Ammon's horn (tissue), 1 donor: ENCODE data around the gene ZNF615.
"Not testable (repeated sequence)": the region's sequence is repeated elsewhere in the genome, so short reads cannot be mapped to it uniquely, and the experiment has no call there.

Experiments
- DNase-seq: peaks from one replicate; pipeline ENCODE4 v3.0.0-alpha.2; 2016; ENCODE audit warnings: low spot score

The ZNF615 gene

DNA sequence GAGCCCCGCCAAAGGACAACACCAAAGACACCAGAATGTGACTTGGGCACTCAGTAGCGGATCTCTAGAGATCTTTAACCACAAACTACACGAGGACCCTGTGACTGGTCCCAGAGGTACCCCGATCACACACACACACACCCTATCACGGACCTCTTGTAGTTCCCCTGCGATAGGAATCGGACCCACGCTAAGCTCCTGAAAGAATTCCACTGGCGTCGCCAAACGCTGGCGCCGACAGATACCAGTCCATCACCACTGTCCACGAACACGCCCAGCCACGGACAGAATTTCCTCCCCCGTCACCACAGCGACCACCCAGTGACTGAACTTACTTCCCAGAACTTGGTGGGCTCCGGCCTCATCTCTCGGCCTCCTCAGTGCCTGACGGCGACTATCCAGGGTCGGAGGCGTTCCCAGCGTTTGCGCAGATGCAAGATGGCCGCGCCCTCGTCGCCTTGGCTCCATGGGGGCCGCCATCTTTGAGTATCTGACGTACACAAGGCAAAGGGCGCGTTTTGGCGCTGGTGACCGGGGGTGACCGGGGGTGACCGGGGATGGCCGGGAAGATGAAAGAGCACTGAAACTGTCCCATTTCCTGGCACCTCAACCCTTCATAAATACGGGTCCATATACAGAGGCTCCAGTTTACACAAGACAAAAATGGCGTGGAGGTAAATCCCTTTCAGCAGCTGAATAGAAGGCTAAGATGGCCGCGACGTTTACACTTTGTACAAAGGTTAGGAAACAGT is at the start of gene ZNF615:
ZNF615 (minus strand) TSS at position 406 of the 752 bp plus-strand sequence. CDS start 4,500 bp downstream, outside the sequence.
- peak; percentile 97 for DNase-seq

DNA sequence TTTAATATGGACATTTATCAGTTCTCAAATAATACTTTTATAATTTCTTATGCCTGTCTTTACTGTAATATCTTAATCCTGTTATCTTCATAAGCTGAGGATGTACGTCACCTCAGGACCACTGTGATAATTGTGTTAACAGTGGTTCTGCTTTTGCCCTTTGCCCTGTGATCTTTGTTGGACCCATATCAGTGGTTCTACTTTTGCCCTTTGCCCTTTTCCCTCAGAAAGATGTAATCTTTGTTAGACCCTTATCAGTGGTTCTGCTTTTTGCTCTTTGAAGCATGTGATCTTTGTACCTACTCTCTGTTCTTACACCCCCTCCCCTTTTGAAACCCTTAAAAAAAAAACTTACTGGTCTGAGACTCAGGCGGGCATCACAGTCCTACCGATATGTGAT is 48.5 kb upstream of the ZNF615 start:
- DNase-seq, result not testable (repeated sequence)

DNA sequence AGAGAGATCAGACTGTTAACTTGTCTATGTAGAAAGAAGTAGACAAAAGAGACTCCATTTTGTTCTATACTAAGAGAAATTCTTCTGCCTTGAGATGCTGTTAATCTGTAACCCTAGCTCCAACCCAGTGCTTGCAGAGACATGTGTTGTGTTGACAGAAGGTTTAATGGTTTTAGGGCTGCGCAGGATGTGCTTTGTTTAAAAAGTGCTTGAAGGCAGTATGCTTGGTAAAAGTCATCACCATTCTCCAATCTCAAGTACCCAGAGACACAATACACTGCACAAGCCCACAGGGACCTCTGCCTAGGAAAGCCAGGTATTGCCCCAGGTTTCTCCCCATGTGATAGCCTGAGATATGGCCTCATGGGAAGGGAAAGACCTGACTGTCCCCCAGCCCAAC is 43.7 kb upstream of the ZNF615 start:
- DNase-seq, result not testable (repeated sequence)

DNA sequence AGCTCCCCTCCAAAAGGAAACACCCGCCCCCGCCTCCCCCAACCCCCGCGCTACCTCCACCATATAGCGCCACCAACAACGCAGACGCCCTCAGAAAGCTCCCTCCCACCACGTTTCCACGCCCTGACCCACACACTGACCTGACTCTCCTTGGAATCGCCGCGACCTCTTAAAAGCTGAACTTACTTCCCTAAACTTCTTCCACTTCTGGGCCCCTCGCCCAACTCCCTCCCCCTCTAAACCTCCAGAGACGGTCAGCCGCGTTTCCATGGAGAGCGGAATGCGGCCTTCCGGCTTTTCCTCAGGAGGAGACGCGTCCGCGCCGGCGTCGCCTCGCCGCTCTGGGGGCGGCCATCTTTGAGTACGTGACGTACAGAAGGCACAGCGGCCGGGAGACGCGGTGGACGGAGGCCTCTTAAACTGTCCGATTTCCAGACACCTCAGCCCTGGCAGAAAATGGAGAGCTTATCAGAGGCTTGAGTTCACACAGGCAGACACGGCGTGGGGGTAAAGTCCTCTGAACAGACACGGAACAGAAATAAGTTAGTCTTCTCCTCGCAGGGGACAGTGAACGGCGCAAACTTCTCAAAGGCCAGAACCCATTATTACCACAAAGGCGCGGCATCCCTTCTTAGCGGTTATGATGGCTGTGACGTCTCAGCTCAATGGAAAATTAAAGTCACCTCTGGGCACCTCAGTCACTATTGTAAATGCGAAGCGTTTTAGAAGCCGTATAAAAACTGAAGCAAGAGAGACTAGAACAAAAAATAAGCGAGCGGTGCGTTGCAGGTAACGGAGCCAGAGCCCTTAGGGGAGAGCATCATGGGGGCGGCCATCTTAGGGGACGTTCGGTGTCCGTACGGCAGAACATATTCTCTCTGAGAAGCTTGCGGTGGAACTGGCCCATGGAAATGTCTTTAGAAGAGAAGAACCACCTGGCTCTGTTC is 40.8 kb upstream of the ZNF615 start, which contains the start of gene ZNF432:
ZNF432 (minus strand) TSS at position 284 of the 947 bp plus-strand sequence. CDS start 1,970 bp downstream, outside the sequence.
- DNase-seq, result peak; percentile 96

DNA sequence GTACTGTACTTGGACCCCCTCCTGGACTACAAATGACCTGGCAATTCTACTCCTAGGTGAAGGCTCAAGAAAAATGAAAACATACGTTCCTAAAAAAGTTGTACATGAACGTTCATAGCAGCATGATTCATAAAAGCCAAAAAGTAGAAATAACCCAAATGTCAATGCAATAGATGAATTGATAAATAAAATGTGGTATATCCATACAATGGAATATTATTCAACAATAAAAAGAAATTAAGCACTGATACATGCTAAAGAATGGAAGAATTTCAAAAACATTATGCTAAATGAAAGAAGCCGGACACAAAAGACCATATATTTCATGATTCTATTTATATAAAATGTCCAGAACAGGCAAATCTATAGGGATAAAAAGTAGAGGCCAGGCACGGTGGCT is 31.2 kb upstream of the ZNF615 start:
- no peak for DNase-seq

DNA sequence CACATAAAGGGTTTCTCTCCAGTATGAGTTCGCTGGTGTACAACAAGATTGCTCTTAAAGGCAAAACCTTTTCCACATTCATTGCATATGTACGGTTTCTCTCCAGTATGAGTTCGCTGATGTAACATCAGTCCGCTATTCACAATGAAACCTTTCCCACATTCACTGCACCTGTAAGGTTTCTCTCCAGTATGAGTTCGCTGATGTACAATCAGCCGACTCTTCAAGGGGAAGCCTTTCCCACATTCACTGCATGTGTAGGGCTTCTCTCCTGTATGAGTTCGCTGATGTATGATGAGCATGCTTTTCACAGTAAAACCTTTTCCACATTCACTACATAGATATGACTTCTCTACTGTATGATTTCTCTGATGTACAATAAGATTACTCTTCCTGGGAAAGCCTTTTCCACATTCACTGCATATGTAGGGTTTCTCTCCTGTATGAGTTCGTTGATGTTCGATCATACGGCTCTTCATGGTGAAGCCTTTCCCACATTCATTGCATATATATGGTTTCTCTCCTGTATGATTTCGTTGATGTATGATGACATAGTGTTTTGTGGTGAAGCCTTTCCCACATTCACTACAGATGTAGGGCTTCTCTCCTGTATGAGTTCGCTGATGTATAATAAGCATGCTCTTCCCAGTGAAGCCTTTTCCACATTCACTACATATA is 26.2 kb upstream of the ZNF615 start:
- DNase-seq, result no peak

DNA sequence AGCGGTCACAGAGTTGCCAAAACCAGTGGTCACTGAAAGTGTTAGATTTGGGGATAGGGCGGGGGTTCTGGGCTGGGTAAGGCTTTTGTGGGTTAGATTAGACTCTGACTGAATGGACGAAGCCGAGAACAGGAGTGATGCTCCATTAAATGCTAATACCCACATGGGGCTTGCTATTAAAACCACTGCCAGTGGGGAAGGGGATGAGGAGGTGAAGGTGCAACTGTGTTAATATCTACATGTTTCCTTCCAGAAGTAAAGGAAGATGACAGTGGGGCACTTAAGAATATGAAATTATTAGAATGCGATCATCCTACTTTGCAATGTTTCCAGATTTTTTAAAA is 20.7 kb upstream of the ZNF615 start:
- DNase-seq, result no peak

DNA sequence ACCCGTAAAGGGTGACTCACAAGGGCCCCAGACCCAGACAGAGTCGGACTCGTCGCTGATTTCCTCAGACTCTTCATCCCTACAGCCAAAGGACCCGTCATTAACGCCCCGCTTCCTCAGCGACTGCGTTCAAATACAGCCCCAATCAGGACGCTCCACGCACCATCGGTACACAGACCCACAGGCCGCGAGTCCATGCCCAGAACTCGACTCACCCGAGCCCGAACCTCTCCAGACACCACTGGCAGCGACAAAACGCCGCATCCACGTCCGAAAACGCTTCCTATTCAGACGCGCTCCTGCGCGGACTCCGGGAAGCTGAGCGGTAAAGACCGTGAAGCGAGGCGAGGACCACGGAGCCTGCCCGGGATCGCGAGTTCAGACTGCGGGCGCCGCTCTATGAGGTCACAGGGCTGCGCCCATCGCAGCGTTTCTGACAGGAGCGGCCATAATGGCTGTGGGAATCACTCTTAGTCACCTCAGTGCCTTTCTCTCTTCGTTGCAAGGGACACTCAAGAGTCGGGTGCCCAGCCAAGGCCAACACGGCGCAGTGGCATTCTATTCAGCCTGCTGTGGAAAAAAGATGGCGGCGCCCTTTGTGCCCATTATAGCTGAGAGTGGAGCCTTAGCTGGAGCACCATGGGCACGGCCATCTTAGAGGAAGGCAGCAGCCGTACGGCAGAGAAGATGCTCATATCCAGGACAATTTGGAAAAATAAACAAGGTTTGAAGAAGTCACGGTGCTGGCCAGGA is 20.2 kb upstream of the ZNF615 start, which contains the start of gene ZNF614:
ZNF614 (minus strand) TSS at position 353 of the 753 bp plus-strand sequence. CDS start 2,634 bp downstream, outside the sequence.
- peak; percentile 90 for DNase-seq

DNA sequence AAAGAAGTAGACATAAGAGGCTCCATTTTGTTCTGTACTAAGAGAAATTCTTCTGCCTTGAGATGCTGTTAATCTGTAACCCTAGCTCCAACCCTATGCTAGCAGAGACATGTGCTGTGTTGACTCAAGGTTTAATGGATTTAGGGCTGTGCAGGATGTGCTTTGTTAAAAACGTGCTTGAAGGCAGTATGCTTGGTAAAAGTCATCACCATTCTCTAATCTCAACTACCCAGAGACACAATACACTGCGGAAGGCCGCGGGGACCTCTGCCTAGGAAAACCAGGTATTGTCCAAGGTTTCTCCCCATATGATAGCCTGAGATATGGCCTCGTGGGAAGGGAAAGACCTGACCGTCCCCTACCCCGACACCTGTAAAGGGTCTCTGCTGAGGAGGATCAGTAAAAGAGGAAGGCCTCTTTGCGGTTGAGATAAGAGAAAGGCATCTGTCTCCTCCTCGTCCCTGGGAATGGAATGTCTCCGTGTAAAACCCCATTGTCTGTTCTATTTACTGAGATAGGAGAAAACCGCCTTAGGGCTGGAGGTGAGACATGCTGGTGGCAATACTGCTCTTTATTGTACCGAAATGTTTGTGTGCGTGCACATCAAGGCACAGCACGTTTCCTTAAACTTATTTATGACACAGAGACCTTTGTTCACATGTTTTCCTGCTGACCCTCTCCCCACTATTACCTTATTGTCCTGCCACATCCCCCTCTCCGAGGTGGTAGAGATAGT is 18.4 kb upstream of the ZNF615 start:
- DNase-seq, result not testable (repeated sequence)

DNA sequence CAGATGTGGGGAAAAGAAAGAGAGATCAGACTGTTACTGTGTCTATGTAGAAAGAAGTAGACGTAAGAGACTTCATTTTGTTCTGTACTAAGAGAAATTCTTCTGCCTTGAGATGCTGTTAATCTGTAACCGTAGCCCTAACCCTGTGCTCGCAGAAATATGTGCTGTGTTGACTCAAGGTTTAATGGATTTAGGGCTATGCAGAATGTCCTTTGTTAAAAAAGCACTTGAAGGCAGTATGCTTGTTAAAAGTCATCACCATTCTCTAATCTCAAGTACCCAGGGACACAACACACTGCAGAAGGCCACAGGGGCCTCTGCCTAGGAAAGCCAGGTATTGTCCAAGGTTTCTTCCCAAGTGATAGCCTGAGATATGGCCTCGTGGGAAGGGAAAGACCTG is 16.5 kb upstream of the ZNF615 start:
- DNase-seq, result not testable (repeated sequence)

DNA sequence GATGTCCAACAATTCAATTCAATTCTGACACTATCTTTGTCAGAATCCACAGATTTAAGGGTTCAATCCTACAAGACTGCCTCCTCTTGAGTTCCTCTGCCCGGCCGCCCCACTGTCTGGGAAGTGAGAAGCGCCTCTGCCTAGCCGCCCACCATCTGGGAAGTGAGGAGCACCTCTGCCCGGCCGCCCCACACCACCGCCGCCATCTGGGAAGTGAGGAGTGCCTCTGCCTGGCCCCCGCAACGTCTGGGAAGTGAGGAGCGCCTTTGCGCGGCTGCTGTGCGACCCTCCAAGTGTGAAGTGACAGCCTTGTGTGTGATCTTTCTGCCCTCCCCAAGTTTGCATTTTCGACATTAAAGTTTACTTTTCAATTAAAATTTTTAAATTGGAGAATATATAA is 14.2 kb upstream of the ZNF615 start:
- DNase-seq, result no peak

DNA sequence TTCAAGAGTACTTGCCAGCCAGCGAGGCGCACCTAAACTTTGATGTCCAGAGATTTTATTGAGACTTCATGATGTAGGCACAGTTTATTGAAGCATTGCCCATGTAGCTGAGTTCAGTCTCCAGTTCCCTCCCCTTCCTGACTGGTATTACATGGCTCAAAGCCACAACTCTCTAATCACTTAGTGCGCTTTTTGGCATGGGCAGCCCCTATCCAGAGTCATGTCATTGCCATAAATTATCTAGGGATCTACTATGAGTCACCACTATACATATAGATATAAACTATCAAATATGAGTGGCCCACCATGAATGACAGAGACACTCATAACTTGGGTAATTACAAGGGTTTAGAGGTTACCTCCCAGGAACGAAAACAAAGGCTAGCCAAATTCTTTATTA is 12.5 kb upstream of the ZNF615 start:
- DNase-seq, result no peak

DNA sequence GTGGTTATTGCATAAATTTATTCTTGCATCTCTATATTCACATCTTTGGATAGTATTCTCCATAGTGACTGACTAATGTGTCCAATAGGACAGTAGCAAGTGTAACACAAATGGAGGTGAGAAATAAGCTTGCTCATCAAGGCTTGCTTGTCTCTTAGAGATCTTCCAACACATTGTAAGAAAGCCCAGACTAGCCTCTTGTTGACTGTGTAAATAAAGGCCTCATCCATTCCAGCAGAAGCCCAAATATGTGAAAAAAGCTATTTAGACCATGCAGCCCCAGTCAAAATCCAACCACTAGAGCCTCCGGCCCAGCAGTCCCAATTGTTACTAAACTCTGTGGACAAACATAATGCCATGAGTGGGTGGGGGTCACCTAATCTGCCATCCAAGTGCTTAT is 2.7 kb upstream of the ZNF615 start:
- no peak for DNase-seq

DNA sequence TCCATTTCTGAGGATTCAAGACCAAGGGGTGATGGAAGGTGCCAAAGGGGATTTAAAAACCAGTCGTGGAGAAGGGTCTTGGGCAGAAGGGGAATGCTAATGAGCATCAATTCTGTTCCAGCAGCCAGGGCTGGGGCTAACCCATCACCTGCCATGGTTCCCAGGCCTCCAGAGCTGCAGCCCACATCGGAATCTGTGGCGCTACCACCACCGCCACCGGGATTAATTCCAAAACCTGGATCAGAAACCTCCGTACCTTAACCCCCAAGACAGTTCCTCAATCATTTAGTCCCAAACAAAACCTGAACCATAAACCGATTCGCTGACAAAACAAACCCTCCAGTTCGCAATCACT is 583 bp downstream of the ZNF615 start:
- DNase-seq, result no peak

DNA sequence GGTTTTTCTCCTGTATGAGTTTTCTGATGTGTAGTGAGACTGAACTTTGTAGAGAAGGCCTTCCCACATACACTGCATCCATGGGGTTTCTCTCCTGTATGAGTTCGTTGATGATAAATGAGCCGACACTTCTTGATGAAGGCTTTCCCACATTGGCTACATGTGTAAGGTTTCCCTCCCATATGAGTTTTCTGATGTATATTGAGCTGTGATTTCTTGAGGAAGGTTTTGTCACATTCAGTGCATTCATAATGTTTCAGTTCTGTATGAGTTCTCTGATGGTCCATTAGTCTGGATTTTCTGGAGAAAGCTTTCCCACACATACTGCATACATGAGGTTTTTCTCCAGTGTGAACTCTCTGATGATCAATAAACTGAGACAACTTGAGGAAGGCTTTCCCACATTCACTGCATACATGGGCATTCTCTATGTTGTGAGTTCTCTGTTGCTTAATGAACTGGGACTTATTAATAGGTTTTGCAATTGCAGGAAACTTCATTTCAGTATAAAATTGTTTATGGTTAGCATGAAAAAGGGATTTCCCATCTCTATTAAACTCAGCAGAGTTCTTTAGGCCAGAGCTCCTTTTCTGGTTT is 13.9 kb downstream of the ZNF615 start:
- DNase-seq, result no peak

DNA sequence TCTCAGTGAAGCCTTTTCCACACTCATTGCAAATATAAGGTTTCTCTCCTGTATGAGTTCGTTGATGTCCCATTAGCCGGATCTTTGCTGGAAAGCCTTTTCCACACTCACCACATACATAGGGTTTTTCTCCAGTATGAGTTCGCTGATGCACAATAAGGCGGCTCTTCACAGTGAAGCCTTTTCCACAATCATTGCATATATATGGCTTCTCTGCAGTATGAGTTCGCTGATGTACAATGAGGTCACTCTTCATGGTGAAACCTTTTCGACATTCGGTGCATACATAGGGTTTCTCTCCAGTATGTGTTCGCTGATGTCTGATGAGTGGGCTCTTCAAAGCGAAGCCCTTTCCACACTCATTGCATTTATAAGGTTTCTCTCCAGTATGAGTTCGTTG is 14.6 kb downstream of the ZNF615 start:
- no peak for DNase-seq

DNA sequence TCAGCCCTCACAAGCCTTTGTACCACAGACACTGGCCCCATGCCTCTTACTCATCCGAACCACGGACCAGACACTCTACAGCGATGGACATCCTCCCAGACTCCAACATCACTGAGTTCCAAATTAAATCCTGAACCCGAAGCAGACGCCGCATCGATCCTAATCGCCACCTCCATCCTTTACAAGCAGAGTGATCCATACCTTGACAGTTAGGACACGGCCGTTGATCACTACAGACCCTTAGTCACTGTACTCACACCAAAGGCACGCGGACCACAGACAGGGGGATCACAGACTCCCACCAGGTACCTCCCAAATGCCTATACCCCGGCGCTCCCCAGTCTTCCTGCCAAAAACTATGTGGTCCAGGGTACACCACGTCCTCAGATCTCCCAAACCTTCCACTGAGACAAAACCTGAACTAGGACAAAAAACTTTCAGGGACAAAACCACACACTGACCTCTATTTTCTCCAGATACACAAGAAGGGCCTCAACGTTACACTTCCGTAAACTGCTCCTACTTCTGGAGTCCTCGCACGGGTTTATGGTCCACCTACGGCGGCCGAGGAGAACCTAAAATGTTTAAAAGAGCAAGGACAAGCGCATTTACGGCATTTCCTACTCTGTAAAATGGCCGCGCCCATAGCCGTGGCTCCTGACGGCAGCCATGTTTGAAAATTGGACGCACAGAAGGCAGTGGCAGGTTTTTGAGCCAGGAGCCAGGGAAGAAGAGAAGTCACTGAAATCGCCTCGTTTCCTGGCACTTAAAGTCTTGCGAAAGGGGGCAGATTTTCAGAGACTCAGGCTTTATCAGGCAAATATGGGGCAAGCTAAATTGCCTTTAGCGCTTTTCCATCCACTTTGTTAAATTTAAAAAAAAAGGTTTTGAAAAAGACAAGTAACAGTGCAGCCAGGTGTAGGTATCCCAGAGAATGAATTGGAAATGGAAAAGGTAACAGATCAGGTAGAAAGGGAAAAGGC is 21.4 kb downstream of the ZNF615 start, which contains the start of gene ZNF350:
ZNF350 (minus strand) TSS at position 532 of the 983 bp plus-strand sequence. CDS start 12,480 bp downstream, outside the sequence.
- peak; percentile 97 for DNase-seq

DNA sequence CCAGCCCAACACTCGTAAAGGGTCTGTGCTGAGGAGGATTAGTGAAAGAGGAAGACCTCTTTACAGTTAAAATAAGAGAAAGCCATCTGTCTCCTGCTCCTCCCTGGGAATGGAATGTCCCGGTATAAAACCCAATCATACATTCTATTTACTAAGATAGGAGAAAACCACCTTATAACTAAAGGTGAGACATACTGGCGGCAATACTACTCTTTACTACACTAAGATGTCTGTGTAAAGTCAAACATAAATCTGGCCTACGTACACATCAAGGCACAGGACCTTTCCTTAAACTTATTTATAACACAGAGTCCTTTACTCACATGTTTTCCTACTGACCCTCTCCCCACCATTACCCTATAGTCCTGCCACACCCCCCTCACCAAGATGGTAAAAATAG is 24.6 kb downstream of the ZNF615 start:
- no peak for DNase-seq

DNA sequence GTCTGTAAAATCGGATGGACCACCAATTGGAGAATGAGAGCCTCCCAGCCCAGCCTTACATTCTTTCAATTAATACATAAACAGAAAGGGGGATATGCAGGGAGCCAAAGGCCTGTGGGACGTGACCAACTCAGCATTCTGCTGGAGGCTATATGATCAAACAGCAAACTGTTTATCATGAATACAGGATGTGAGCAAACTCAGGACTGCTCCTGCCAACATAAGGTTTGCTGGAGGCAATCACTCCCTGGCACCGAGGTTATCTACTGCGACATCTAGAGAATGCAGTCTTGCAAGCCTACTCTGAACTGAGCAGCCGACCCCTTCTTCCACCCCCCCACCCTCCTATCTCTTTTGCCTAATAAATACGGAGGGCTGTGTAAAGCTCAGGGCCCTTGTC is 27.1 kb downstream of the ZNF615 start:
- DNase-seq, result not testable (repeated sequence)
